IMR-90 (cell line): ENCODE results near the gene BAZ2B. TPM values are rescaled to one million over a fixed set of nuclear protein-coding genes. Genes with fewer than 3 reads are reported as not detected.

Experiments used
- ATAC-seq: fragments of 200-7000 bp; cut with Tn5 transposase; 2 replicates; pipeline ENCODE4 v1.9.1; 2020; ENCODE audit warnings: low read depth, mild to moderate bottlenecking, moderate library complexity
- BruUV-seq: library from RNA; stranded (reverse); fragments of 400-500 nt; replicated peaks from 2 replicates; lab custom pipeline; 2021; lab: Mats Ljungman, UMichigan
- CTCF ChIA-PET: fragments of 300-600 bp; formaldehyde crosslinking; extraction: SDS; loops from one replicate; lab custom pipeline; 2021; ENCODE audit warnings: antibody characterized with exemption; lab: Yijun Ruan, JAX
- POLR2A ChIA-PET: fragments of 300-600 bp; sonication (Branson Sonifier 250); formaldehyde crosslinking; loops from one replicate; lab custom pipeline; 2022; ENCODE audit warnings: antibody characterized with exemption; ENCODE audit not compliant: unreplicated experiment; lab: Charles Lee
- DNase-seq: peaks from one replicate; pipeline ENCODE4 v3.0.0; 2013
- H2AFZ ChIP-seq: replicated peaks from 2 replicates; pipeline ENCODE3; 2013; ENCODE audit warnings: low read length, mild to moderate bottlenecking; ENCODE audit not compliant: poor library complexity
- H2AK5ac ChIP-seq: 2 replicates; pipeline ENCODE4 v1.6.1; 2013; ENCODE audit warnings: low read depth, low read length, inconsistent platforms
- H2AK9ac ChIP-seq: replicated peaks from 2 replicates; pipeline ENCODE3; 2013; ENCODE audit warnings: mild to moderate bottlenecking, low read depth, low read length, moderate library complexity; ENCODE audit not compliant: poor library complexity
- H2BK120ac ChIP-seq: 2 replicates; pipeline ENCODE4 v1.6.1; 2013; ENCODE audit warnings: low read depth, low read length, inconsistent platforms
- H2BK15ac ChIP-seq: 3 replicates; pipeline ENCODE4 v1.6.1; 2013; ENCODE audit warnings: low read depth, low read length, inconsistent platforms
- H2BK20ac ChIP-seq: 2 replicates; pipeline ENCODE4 v1.6.1; 2013; ENCODE audit warnings: low read depth, mild to moderate bottlenecking, inconsistent platforms, low read length, moderate library complexity
- H2BK5ac ChIP-seq: 2 replicates; pipeline ENCODE4 v1.6.1; 2013; ENCODE audit warnings: mild to moderate bottlenecking, low read depth, low read length, inconsistent platforms; ENCODE audit not compliant: poor library complexity, severe bottlenecking
- H3K14ac ChIP-seq: replicated peaks from 2 replicates; pipeline ENCODE4 v1.6.1; 2013; ENCODE audit warnings: low read depth, low read length, inconsistent platforms
- H3K18ac ChIP-seq: 2 replicates; pipeline ENCODE4 v1.6.1; 2013; ENCODE audit warnings: low read depth, low read length, control low read depth
- H3K23ac ChIP-seq: 2 replicates; pipeline ENCODE4 v1.6.1; 2013; ENCODE audit warnings: low read depth, low read length, inconsistent platforms
- H3K27ac ChIP-seq: 2 replicates; pipeline ENCODE4 v1.5.1; 2013; ENCODE audit warnings: mild to moderate bottlenecking, control low read depth, low read length; ENCODE audit not compliant: insufficient read depth
- H3K27me3 ChIP-seq: 2 replicates; pipeline ENCODE4 v1.6.1; 2013; ENCODE audit warnings: low read length; ENCODE audit not compliant: control insufficient read depth, insufficient read depth
- H3K36me3 ChIP-seq: 2 replicates; pipeline ENCODE4 v1.6.1; 2013; ENCODE audit warnings: low read length, mixed read lengths; ENCODE audit not compliant: control insufficient read depth, insufficient read depth
- H3K4ac ChIP-seq: 2 replicates; pipeline ENCODE4 v1.6.1; 2013; ENCODE audit warnings: low read depth, low read length, inconsistent platforms
- H3K4me1 ChIP-seq: 2 replicates; pipeline ENCODE4 v1.6.1; 2013; ENCODE audit warnings: low read length, mixed read lengths; ENCODE audit not compliant: control insufficient read depth, insufficient read depth
- H3K4me2 ChIP-seq: 2 replicates; pipeline ENCODE4 v1.6.1; 2013; ENCODE audit warnings: low read depth, mild to moderate bottlenecking, control low read depth, low read length, moderate library complexity
- H3K4me3 ChIP-seq: 2 replicates; pipeline ENCODE4 v1.5.1; 2013; ENCODE audit warnings: low read depth, mild to moderate bottlenecking, control low read depth, low read length, moderate library complexity; ENCODE audit not compliant: insufficient read depth
- H3K56ac ChIP-seq: 2 replicates; pipeline ENCODE4 v1.6.1; 2013; ENCODE audit warnings: low read length, inconsistent platforms; ENCODE audit not compliant: insufficient read depth; ENCODE audit errors: extremely low read depth
- H3K79me1 ChIP-seq, 2 experiments: 2 replicates each; pipeline ENCODE4 v1.6.1; 2013; ENCODE audit warnings: low read length in 2 of 2, inconsistent platforms in 1 of 2, low read depth in 1 of 2
- H3K9ac ChIP-seq: 2 replicates; pipeline ENCODE4 v1.6.1; 2013; ENCODE audit warnings: low read depth, low read length, control low read depth
- H3K9me1 ChIP-seq: 2 replicates; pipeline ENCODE4 v1.6.1; 2013; ENCODE audit warnings: low read length, inconsistent platforms; ENCODE audit not compliant: insufficient read depth
- H3K9me3 ChIP-seq: 2 replicates; pipeline ENCODE4 v1.6.1; 2013; ENCODE audit warnings: low read length; ENCODE audit not compliant: control insufficient read depth, insufficient read depth
- H4K20me1 ChIP-seq: 2 replicates; pipeline ENCODE4 v1.6.1; 2013; ENCODE audit warnings: low read length, inconsistent platforms; ENCODE audit not compliant: insufficient read depth
- H4K5ac ChIP-seq: 2 replicates; pipeline ENCODE4 v1.6.1; 2013; ENCODE audit warnings: mild to moderate bottlenecking, low read depth, low read length, control low read depth
- H4K8ac ChIP-seq, 2 experiments: 2 replicates each; pipeline ENCODE4 v1.6.1; 2013; ENCODE audit warnings: low read depth in 2 of 2, low read length in 2 of 2, control low read depth in 1 of 2, inconsistent platforms in 1 of 2
- H4K91ac ChIP-seq: 2 replicates; pipeline ENCODE4 v1.6.1; 2013; ENCODE audit warnings: low read depth, low read length, inconsistent platforms; ENCODE audit not compliant: insufficient read depth
- CHD1 ChIP-seq: IDR thresholded peaks from 2 replicates; pipeline ENCODE4 v1.6.1; 2012; ENCODE audit warnings: low read depth, low read length, improper control_type of control experiment
- FOS ChIP-seq: fragments of 150-350 bp; IDR thresholded peaks from 2 replicates; pipeline ENCODE4 v1.6.1; 2016; ENCODE audit warnings: low read depth, low read length
- RAD21 ChIP-seq: IDR thresholded peaks from 2 replicates; pipeline ENCODE4 v1.6.1; 2012; ENCODE audit warnings: low read length, improper control_type of control experiment
- RFX5 ChIP-seq: IDR thresholded peaks from 2 replicates; pipeline ENCODE4 v1.8.0; 2012; ENCODE audit warnings: low read depth, mild to moderate bottlenecking, low read length, moderate library complexity
- WGBS, 2 experiments: methylation state at CpG; one replicate each; pipeline versions ENCODE4 v1.1.5 to v1.1.7; 2013; ENCODE audit warnings: missing lambda C conversion rate in 2 of 2; ENCODE audit not compliant: insufficient read length in 1 of 2; ENCODE audit errors: extremely low coverage in 2 of 2; 5-methylcytosine and 5-hydroxymethylcytosine counted together
- dilution Hi-C: fragments of 300-500 bp; cut with HindIII; formaldehyde crosslinking; loops from one replicate; pipeline ENCODE4 v1.14.3; 2018; ENCODE audit warnings: low sequenced_read_pairs; ENCODE audit not compliant: unreplicated experiment
- in situ Hi-C: fragments of 300-500 bp; cut with MboI; formaldehyde crosslinking; loops from 3 replicates; pipeline ENCODE4 v1.14.3; 2019; ENCODE audit warnings: low sequenced_read_pairs, inconsistent platforms, mixed read lengths
- intact Hi-C: fragments of 100-400 bp; cut with micrococcal nuclease; formaldehyde crosslinking; loops from 2 replicates; pipeline ENCODE4 v1.10.0; 2022
- polyA plus RNA-seq, 3 experiments: library from polyadenylated mRNA; depleted of rRNA; stranded (reverse); fragments of >200 nt; gene quantifications; 2 replicates each; pipeline ENCODE4 v1.2.3, GENCODE V29; 2012; ENCODE audit warnings: low replicate concordance in 1 of 3
- total RNA-seq: library from RNA; depleted of rRNA; stranded (reverse); fragments of >200 nt; gene quantifications from 2 replicates; pipeline ENCODE4 v1.2.3, GENCODE V29; 2012

The BAZ2B gene
- total and polyA plus RNA-seq, 2 of the 4 experiments (the other 2 are of a cell fraction) = 8.9 to 42.1 TPM

- Histone ChIP-seq H3K27ac (no peak overlapping the region), H3K56ac (no peak overlapping the region), H4K8ac (no peak overlapping the region), H3K18ac (no peak overlapping the region), H3K9me3 (no peaks in the 10 kb centered on the region; the same call in 1 of the 2 replicates), H3K9me1 (no peaks in the 10 kb centered on the region), H3K4me2 (no peak overlapping the region), H2AFZ (no peak overlapping the region), H3K23ac (no peak overlapping the region), H2BK20ac (no peak overlapping the region), H4K20me1 (no peaks in the 10 kb centered on the region), H3K4ac (no peak overlapping the region), H3K27me3 (no peaks in the 10 kb centered on the region), H4K91ac (no peak overlapping the region), H2AK5ac (no peak overlapping the region), H3K14ac (no peak overlapping the region), H4K5ac (no peak overlapping the region), H2BK5ac (peak overlapping the region; percentile 5), H2BK15ac (no peak overlapping the region), H3K9ac (no peak overlapping the region), H2BK120ac (no peak overlapping the region), H3K4me3 (no peak overlapping the region), H3K4me1 (no peaks in the 10 kb centered on the region), H3K79me1 (no peaks in the 10 kb centered on the region), H2AK9ac (no peak overlapping the region), H3K36me3 (no peaks in the 10 kb centered on the region)
- ChIA-PET POLR2A (no interaction called here), CTCF (interaction anchor here (0.6 kb wide), 1 partner anchor 409 kb away, joined by 4 read pairs; no protein-coding TSS in a partner anchor)
- ATAC-seq (peak; percentile 63), DNase-seq (peak; percentile 66)
- dilution Hi-C loops (no loop called here), intact Hi-C loops (no loop called here), in situ Hi-C loops (no loop called here)
- no TSS peak for BruUV-seq
- TF ChIP-seq RAD21 = no peak
- TF ChIP-seq RFX5 = no peak
- TF ChIP-seq CHD1 = no peak
- TF ChIP-seq FOS = no peak
- WGBS, 2 experiments = no CpG with 5 or more reads among the region's 2 CpGs
Observed at GRCh38 chr2:159648643-159649042, 32.3 kb upstream of the BAZ2B start.
